Breast epithelium (tissue), 4 donors: Measurements from ENCODE around the gene TPRKB. TPM values are rescaled to one million over a fixed set of nuclear protein-coding genes. Genes with fewer than 3 reads are reported as not detected.
"Not testable (repeated sequence)": the region's sequence is repeated elsewhere in the genome, so short reads cannot be mapped to it uniquely, and the experiment has no call there.

Source experiments
- DNase-seq, 2 donors: peaks; one replicate each; pipeline ENCODE4 v3.0.0-alpha.2; 2019; ENCODE audit warnings: low spot score in 2 of 2
- H3K27ac ChIP-seq, 2 donors: fragments of 200-600 bp; sonication (generic) in 1 of 2; one replicate each; pipeline ENCODE4 v1.5.1; 2016 to 2019; ENCODE audit warnings: mild to moderate bottlenecking in 1 of 2
- H3K27me3 ChIP-seq, 2 donors: fragments of 200-600 bp; sonication (generic) in 1 of 2; one replicate each; pipeline versions ENCODE4 v1.5.1 to v1.6.0; 2017 to 2019; ENCODE audit warnings: control low read depth in 1 of 2, mild to moderate bottlenecking in 1 of 2
- H3K36me3 ChIP-seq: fragments of 200-600 bp; one replicate; pipeline ENCODE4 v1.5.1; 2019
- H3K4me1 ChIP-seq, 2 donors: fragments of 200-600 bp; sonication (generic); one replicate each; pipeline ENCODE4 v1.5.1; 2016 to 2019; ENCODE audit warnings: control low read depth in 1 of 2
- H3K4me3 ChIP-seq, 3 donors: fragments of 200-600 bp; sonication (generic); 1 replicate in 2 of 3; 2 replicates in 1 of 3; pipeline ENCODE4 v1.5.1; 2016 to 2019; ENCODE audit warnings: mild to moderate bottlenecking in 3 of 3, moderate library complexity in 2 of 3
- H3K9me3 ChIP-seq, 2 donors: fragments of 200-600 bp; sonication (generic) in 1 of 2; one replicate each; pipeline ENCODE4 v1.5.1; 2016 to 2019; ENCODE audit warnings: control low read depth in 1 of 2
- POLR2A ChIP-seq: fragments of 450-650 bp; IDR thresholded peaks from one replicate; pipeline ENCODE4 v1.6.1; 2016; ENCODE audit warnings: antibody characterized with exemption, mild to moderate bottlenecking, moderate library complexity
- POLR2AphosphoS5 ChIP-seq, 3 donors: sonication (generic); formaldehyde crosslinking; IDR thresholded peaks; one replicate each; pipeline ENCODE4 v1.6.1; 2017; ENCODE audit warnings: antibody characterized with exemption in 3 of 3
- intact Hi-C: fragments of 100-400 bp; cut with DNase I; formaldehyde crosslinking; loops from one replicate; pipeline ENCODE4 v1.15.1; 2023; ENCODE audit warnings: low total_unique reads
- total RNA-seq, 3 donors: library from RNA; depleted of rRNA; stranded (reverse); fragments of >200 nt; gene quantifications; one replicate each; pipeline ENCODE4 v1.1.0, GENCODE V29; 2016
- TF ChIP-seq, protein P1 (sequence below), 3 donors: fragments of 450-650 bp; IDR thresholded peaks; one replicate each; pipeline ENCODE4 v1.5.1; 2016 to 2017; ENCODE audit warnings: antibody characterized with exemption in 3 of 3, mild to moderate bottlenecking in 3 of 3, moderate library complexity in 3 of 3

Gene TPRKB
- total RNA-seq, 3 donors from 2014 or later = 25.2 to 41.4 (median 32.8) TPM

GRCh38 chr2:73701968-73702665 is 35.0 kb downstream of the TPRKB start:
- no peaks in the 10 kb centered on the region for H3K9me3 ChIP-seq
- peaks cover 0 to 3% of the 10 kb centered on the region in 2 donors for H3K4me1 ChIP-seq
- DNase-seq = no peak
- no peaks in the 10 kb centered on the region for H3K27me3 ChIP-seq
- H3K27ac ChIP-seq = no peak overlapping the region
- no peak overlapping the region for H3K4me3 ChIP-seq
- no peaks in the 10 kb centered on the region for H3K36me3 ChIP-seq
- intact Hi-C loops = no loop called here
- TF ChIP-seq, protein P1, sequence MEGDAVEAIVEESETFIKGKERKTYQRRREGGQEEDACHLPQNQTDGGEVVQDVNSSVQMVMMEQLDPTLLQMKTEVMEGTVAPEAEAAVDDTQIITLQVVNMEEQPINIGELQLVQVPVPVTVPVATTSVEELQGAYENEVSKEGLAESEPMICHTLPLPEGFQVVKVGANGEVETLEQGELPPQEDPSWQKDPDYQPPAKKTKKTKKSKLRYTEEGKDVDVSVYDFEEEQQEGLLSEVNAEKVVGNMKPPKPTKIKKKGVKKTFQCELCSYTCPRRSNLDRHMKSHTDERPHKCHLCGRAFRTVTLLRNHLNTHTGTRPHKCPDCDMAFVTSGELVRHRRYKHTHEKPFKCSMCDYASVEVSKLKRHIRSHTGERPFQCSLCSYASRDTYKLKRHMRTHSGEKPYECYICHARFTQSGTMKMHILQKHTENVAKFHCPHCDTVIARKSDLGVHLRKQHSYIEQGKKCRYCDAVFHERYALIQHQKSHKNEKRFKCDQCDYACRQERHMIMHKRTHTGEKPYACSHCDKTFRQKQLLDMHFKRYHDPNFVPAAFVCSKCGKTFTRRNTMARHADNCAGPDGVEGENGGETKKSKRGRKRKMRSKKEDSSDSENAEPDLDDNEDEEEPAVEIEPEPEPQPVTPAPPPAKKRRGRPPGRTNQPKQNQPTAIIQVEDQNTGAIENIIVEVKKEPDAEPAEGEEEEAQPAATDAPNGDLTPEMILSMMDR (IDR thresholded peaks at IDR 0.05) = no peak

- H3K36me3 ChIP-seq, H3K4me1 ChIP-seq, H3K4me3 ChIP-seq, H3K27ac ChIP-seq, DNase-seq, H3K27me3 ChIP-seq, H3K9me3 ChIP-seq, intact Hi-C loops: not testable (repeated sequence)
Observed at GRCh38 chr2:73701448-73701765, 35.7 kb downstream of the TPRKB start.

DNA sequence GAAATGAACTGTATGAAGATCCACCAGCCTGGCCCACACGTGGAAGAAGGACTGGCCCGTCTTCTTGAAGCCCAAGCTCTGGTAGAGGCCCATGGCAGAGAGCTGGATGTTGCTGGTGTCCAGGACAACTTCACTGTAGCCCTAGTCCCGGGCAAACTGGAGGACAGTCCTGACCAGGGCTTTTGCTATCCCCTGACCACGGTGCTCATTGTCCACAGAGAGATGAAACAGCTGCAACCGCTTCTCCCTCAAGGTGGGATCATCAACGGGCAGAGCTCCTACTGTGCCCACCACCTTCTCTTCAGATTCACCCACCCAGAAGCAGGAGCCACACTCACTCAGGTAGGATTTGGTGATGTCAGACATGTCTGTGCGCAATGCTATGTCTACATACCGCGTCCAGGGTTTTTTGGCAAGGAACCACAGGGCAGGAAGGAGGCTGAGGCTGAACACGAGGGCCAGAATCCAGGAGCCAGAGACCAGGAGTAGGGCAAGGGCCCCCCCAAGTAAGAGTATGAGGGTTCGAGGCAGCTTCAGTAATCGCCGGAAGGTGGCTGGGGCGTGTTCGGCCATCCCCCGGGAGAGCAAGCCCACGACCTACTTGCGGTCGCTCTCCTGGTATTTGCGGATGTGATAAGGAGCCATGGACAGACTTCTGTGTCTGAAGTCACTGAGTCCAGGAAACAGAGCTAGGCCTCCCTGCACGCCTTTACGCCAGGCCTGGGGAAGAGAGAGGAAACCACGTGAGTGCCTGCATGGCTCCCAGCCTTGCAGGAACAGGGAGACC is 36.3 kb downstream of the TPRKB start:
- Histone ChIP-seq H3K4me3 (no peak overlapping the region), H3K9me3 (no peaks in the 10 kb centered on the region), H3K27me3 (no peaks in the 10 kb centered on the region), H3K36me3 (no peaks in the 10 kb centered on the region), H3K27ac (peak overlapping the region in 1 of 2 donors; percentile 38), H3K4me1 (peaks cover 0 to 3% of the 10 kb centered on the region in 2 donors)
- no peak for DNase-seq
- no peak for TF ChIP-seq POLR2A
- intact Hi-C loops = no loop called here

GRCh38 chr2:73700131-73700611 is 37.0 kb downstream of the TPRKB start:
- Histone ChIP-seq H3K27me3 (no peaks in the 10 kb centered on the region), H3K9me3 (no peaks in the 10 kb centered on the region), H3K4me3 (no peak overlapping the region), H3K36me3 (no peaks in the 10 kb centered on the region), H3K4me1 (peaks cover 0 to 3% of the 10 kb centered on the region in 2 donors), H3K27ac (no peak overlapping the region)
- TF ChIP-seq, protein P1 (IDR thresholded peaks at IDR 0.05) = no peak
- no peak for TF ChIP-seq POLR2A
- TF ChIP-seq POLR2AphosphoS5 (IDR thresholded peaks at IDR 0.05) = no peak
- no peak for DNase-seq
- intact Hi-C loops = no loop called here

- peaks cover 0 to 3% of the 10 kb centered on the region in 2 donors for H3K4me1 ChIP-seq
- H3K36me3 ChIP-seq = no peaks in the 10 kb centered on the region
- no peaks in the 10 kb centered on the region for H3K27me3 ChIP-seq
- DNase-seq = no peak
- no peak overlapping the region for H3K27ac ChIP-seq
- no peak overlapping the region for H3K4me3 ChIP-seq
- no peaks in the 10 kb centered on the region for H3K9me3 ChIP-seq
- TF ChIP-seq POLR2AphosphoS5 (IDR thresholded peaks at IDR 0.05) = no peak
- TF ChIP-seq, protein P1 (IDR thresholded peaks at IDR 0.05) = no peak
- TF ChIP-seq POLR2A = no peak
- intact Hi-C loops = no loop called here
Observed at GRCh38 chr2:73699437-73699836, 37.7 kb downstream of the TPRKB start.

DNA sequence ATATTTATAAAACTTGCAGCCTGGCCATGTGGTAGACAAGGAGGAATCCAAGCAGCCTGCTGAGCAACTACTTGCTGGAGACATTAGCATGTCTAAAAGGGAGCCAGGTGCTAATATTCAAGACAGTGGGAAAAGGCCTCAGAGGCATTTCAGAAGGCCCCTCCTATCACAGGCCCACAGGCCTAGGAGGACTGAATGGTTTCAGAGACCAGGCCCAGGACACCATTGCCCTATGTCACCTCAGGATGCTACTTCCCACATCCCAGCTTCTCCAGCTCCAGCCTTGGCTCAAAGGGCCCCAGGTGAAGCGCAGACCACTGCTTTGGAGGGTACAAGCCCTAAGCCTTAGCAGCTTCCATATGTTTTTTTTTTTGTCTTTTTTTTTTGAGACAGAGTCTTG is 39.0 kb downstream of the TPRKB start:
- Histone ChIP-seq H3K4me3 (no peak overlapping the region), H3K36me3 (no peaks in the 10 kb centered on the region), H3K9me3 (no peaks in the 10 kb centered on the region), H3K27ac (no peak overlapping the region), H3K27me3 (no peaks in the 10 kb centered on the region), H3K4me1 (peaks cover 0 to 3% of the 10 kb centered on the region in 2 donors)
- no peak for TF ChIP-seq POLR2AphosphoS5 (IDR thresholded peaks at IDR 0.05)
- TF ChIP-seq, protein P1 (IDR thresholded peaks at IDR 0.05) = no peak
- no peak for TF ChIP-seq POLR2A
- DNase-seq = no peak
- intact Hi-C loops = no loop called here
